Naive thymus-derived CD4-positive, alpha-beta T cell (primary cell): ENCODE measurements around the gene CHFR. TPM values are rescaled to one million over a fixed set of nuclear protein-coding genes. Genes with fewer than 3 reads are reported as not detected.

Source experiments
- ATAC-seq: fragments of 150-1000 bp; cut with Tn5 transposase; 2 replicates; pipeline ENCODE4 v1.10.0; 2021; ENCODE audit warnings: mild to moderate bottlenecking, moderate library complexity
- CTCF ChIA-PET: fragments of 350-600 bp; sonication (Branson Sonifier 250); formaldehyde crosslinking; loops from one replicate; lab custom pipeline; 2021; ENCODE audit warnings: antibody characterized with exemption; lab: Charles Lee
- POLR2A ChIA-PET: fragments of 350-600 bp; sonication (Branson Sonifier 250); formaldehyde crosslinking; loops from one replicate; lab custom pipeline; 2021; ENCODE audit warnings: antibody characterized with exemption, inconsistent platforms; lab: Charles Lee
- DNase-seq, 9 donors: peaks; one replicate each; pipeline versions ENCODE4 v3.0.0 to v3.0.0-alpha.2; 2020 to 2022; ENCODE audit warnings: mixed read lengths in 1 of 9
- H3K27ac ChIP-seq: one replicate; pipeline ENCODE4 v1.7.0; 2013; ENCODE audit warnings: mild to moderate bottlenecking, low read depth, low read length, moderate library complexity
- H3K27me3 ChIP-seq, 2 donors: one replicate each; pipeline ENCODE4 v1.7.0; 2013; ENCODE audit warnings: low read length in 2 of 2, mild to moderate bottlenecking in 2 of 2, moderate library complexity in 2 of 2; ENCODE audit not compliant: control insufficient read depth in 2 of 2, insufficient read depth in 2 of 2
- H3K36me3 ChIP-seq, 3 experiments: 1 replicate in 2 of 3; 2 replicates in 1 of 3; pipeline ENCODE4 v1.7.0; 2013; ENCODE audit warnings: low read length in 3 of 3, mild to moderate bottlenecking in 3 of 3, moderate library complexity in 1 of 3; ENCODE audit not compliant: insufficient read depth in 3 of 3, control insufficient read depth in 2 of 3
- H3K4me1 ChIP-seq, 2 donors: one replicate each; pipeline ENCODE4 v1.7.0; 2013; ENCODE audit warnings: low read length in 2 of 2, mild to moderate bottlenecking in 2 of 2, moderate library complexity in 1 of 2; ENCODE audit not compliant: control insufficient read depth in 2 of 2, insufficient read depth in 2 of 2
- H3K4me3 ChIP-seq: 2 replicates; pipeline ENCODE4 v1.7.0; 2013; ENCODE audit warnings: mild to moderate bottlenecking, low read length
- H3K9me3 ChIP-seq, 3 experiments: 1 replicate in 2 of 3; 2 replicates in 1 of 3; pipeline ENCODE4 v1.7.0; 2013; ENCODE audit warnings: low read length in 3 of 3; ENCODE audit not compliant: control insufficient read depth in 2 of 3
- H3K27ac Mint-ChIP-seq, 9 donors: one replicate each; pipeline ENCODE4 v1.8.0; 2020 to 2022; ENCODE audit warnings: mixed read lengths in 9 of 9, mild to moderate bottlenecking in 8 of 9, moderate library complexity in 5 of 9, inconsistent platforms in 2 of 9
- H3K27me3 Mint-ChIP-seq, 5 donors: one replicate each; pipeline ENCODE4 v1.8.0; 2021 to 2022; ENCODE audit warnings: mixed read lengths in 5 of 5, mild to moderate bottlenecking in 1 of 5
- H3K36me3 Mint-ChIP-seq, 5 donors: one replicate each; pipeline ENCODE4 v1.8.0; 2020 to 2022; ENCODE audit warnings: mixed read lengths in 5 of 5, mild to moderate bottlenecking in 3 of 5, inconsistent platforms in 1 of 5
- H3K4me1 Mint-ChIP-seq, 7 donors: one replicate each; pipeline ENCODE4 v1.8.0; 2020 to 2022; ENCODE audit warnings: mixed read lengths in 7 of 7, mild to moderate bottlenecking in 3 of 7, inconsistent platforms in 1 of 7
- H3K4me3 Mint-ChIP-seq, 10 donors: one replicate each; pipeline ENCODE4 v1.8.0; 2020 to 2022; ENCODE audit warnings: mild to moderate bottlenecking in 10 of 10, mixed read lengths in 10 of 10, moderate library complexity in 6 of 10, inconsistent platforms in 2 of 10
- H3K9me3 Mint-ChIP-seq, 11 donors: one replicate each; pipeline ENCODE4 v1.8.0; 2020 to 2022; ENCODE audit warnings: mixed read lengths in 11 of 11, mild to moderate bottlenecking in 4 of 11, inconsistent platforms in 1 of 11, moderate library complexity in 1 of 11
- intact Hi-C, 2 donors: fragments of 100-400 bp; cut with micrococcal nuclease; formaldehyde crosslinking; loops; one replicate each; pipeline ENCODE4 v1.15.1; 2023
- polyA plus RNA-seq, 2 donors: library from polyadenylated mRNA; unstranded; fragments of 300-500 nt; fragmentation: Illumina TruSeq; gene quantifications; one replicate each; pipeline ENCODE4 v1.2.3, GENCODE V29; 2021
- total RNA-seq, 6 experiments: library from RNA in 5 of 6; stranded (reverse) in 5 of 6; gene quantifications; 1 replicate in 5 of 6; 2 replicates in 1 of 6; pipeline ENCODE4 v1.2.3 and lab custom pipeline; 2021 to 2026

Gene CHFR
- total and polyA plus RNA-seq, 7 experiments from 2014 or later = 25.2 to 97.8 (median 67.3) TPM

GRCh38 chr12:132924356-132924755 lies 37.0 kb upstream of the CHFR start:
- intact Hi-C loops = no loop called here
- H3K9me3 Mint-ChIP-seq = peaks cover 6 to 94% (median 77%) of the 10 kb centered on the region in 11 donors
- H3K36me3 ChIP-seq = peaks cover 0 to 21% (median 9%) of the 10 kb centered on the region in 3 experiments
- H3K27ac Mint-ChIP-seq = no peak overlapping the region
- H3K4me3 Mint-ChIP-seq = no peak overlapping the region
- no peak overlapping the region for H3K27ac ChIP-seq
- peaks cover 26 to 83% (median 47%) of the 10 kb centered on the region in 3 experiments for H3K9me3 ChIP-seq
- H3K36me3 Mint-ChIP-seq = peaks cover 34 to 65% (median 38%) of the 10 kb centered on the region in 5 donors
- H3K27me3 Mint-ChIP-seq = no peaks in the 10 kb centered on the region
- H3K4me1 ChIP-seq = no peaks in the 10 kb centered on the region
- ChIA-PET POLR2A (no interaction called here), CTCF (no interaction called here)
- ATAC-seq (no peak), DNase-seq (no peak)
- no peaks in the 10 kb centered on the region for H3K27me3 ChIP-seq
- no peaks in the 10 kb centered on the region for H3K4me1 Mint-ChIP-seq
- peak overlapping the region; percentile 5 for H3K4me3 ChIP-seq

GRCh38 chr12:132923356-132923909 lies 36.0 kb upstream of the CHFR start:
- H3K9me3 Mint-ChIP-seq = peaks cover 3 to 94% (median 76%) of the 10 kb centered on the region in 11 donors
- Histone ChIP-seq H3K27me3 (no peaks in the 10 kb centered on the region), H3K27ac (no peak overlapping the region), H3K9me3 (peaks cover 26 to 83% (median 52%) of the 10 kb centered on the region in 3 experiments), H3K4me3 (no peak overlapping the region), H3K4me1 (no peaks in the 10 kb centered on the region), H3K36me3 (peaks cover 0 to 17% (median 9%) of the 10 kb centered on the region in 3 experiments)
- CTCF ChIA-PET = no interaction called here
- intact Hi-C loops = no loop called here
- POLR2A ChIA-PET = no interaction called here
- H3K27me3 Mint-ChIP-seq = no peaks in the 10 kb centered on the region
- DNase-seq (no peak), ATAC-seq (no peak)
- H3K4me1 Mint-ChIP-seq = no peaks in the 10 kb centered on the region
- peaks cover 28 to 57% (median 34%) of the 10 kb centered on the region in 5 donors for H3K36me3 Mint-ChIP-seq
- no peak overlapping the region for H3K27ac Mint-ChIP-seq
- no peak overlapping the region for H3K4me3 Mint-ChIP-seq

- Mint-ChIP-seq H3K27me3 (no peaks in the 10 kb centered on the region), H3K27ac (no peak overlapping the region), H3K4me3 (no peak overlapping the region), H3K9me3 (peaks cover 3 to 94% (median 79%) of the 10 kb centered on the region in 11 donors), H3K36me3 (peaks cover 32 to 61% (median 34%) of the 10 kb centered on the region in 5 donors), H3K4me1 (no peaks in the 10 kb centered on the region)
- Histone ChIP-seq H3K4me3 (no peak overlapping the region), H3K27me3 (no peaks in the 10 kb centered on the region), H3K27ac (no peak overlapping the region), H3K4me1 (no peaks in the 10 kb centered on the region), H3K9me3 (peaks cover 26 to 85% (median 56%) of the 10 kb centered on the region in 3 experiments), H3K36me3 (peaks cover 0 to 15% (median 9%) of the 10 kb centered on the region in 3 experiments)
- ATAC-seq (no peak), DNase-seq (no peak)
- POLR2A ChIA-PET = no interaction called here
- intact Hi-C loops = no loop called here
- CTCF ChIA-PET = no interaction called here
Measured at GRCh38 chr12:132922676-132923075, 35.3 kb upstream of the CHFR start.

GRCh38 chr12:132921685-132922084 lies 34.3 kb upstream of the CHFR start:
- Mint-ChIP-seq H3K4me1 (no peaks in the 10 kb centered on the region), H3K36me3 (peaks cover 27 to 56% (median 32%) of the 10 kb centered on the region in 5 donors), H3K4me3 (no peak overlapping the region), H3K27ac (no peak overlapping the region), H3K9me3 (peaks cover 3 to 92% (median 77%) of the 10 kb centered on the region in 11 donors), H3K27me3 (no peaks in the 10 kb centered on the region)
- CTCF ChIA-PET = no interaction called here
- POLR2A ChIA-PET = no interaction called here
- H3K27me3 ChIP-seq = no peaks in the 10 kb centered on the region
- intact Hi-C loops = no loop called here
- DNase-seq = no peak
- ATAC-seq = no peak
- peaks cover 23 to 82% (median 53%) of the 10 kb centered on the region in 3 experiments for H3K9me3 ChIP-seq
- H3K27ac ChIP-seq = no peak overlapping the region
- H3K4me3 ChIP-seq = no peak overlapping the region
- no peaks in the 10 kb centered on the region for H3K4me1 ChIP-seq
- peaks cover 0 to 13% (median 9%) of the 10 kb centered on the region in 3 experiments for H3K36me3 ChIP-seq

- Mint-ChIP-seq H3K36me3 (peaks cover 17 to 43% (median 27%) of the 10 kb centered on the region in 5 donors), H3K27me3 (no peaks in the 10 kb centered on the region), H3K9me3 (peaks cover 5 to 90% (median 68%) of the 10 kb centered on the region in 11 donors), H3K4me1 (no peaks in the 10 kb centered on the region), H3K4me3 (no peak overlapping the region), H3K27ac (no peak overlapping the region)
- CTCF ChIA-PET = no interaction called here
- no peak for DNase-seq
- H3K27me3 ChIP-seq = no peaks in the 10 kb centered on the region
- no peak overlapping the region for H3K4me3 ChIP-seq
- no peak overlapping the region for H3K27ac ChIP-seq
- intact Hi-C loops = no loop called here
- H3K4me1 ChIP-seq = no peaks in the 10 kb centered on the region
- no peaks in the 10 kb centered on the region for H3K36me3 ChIP-seq
- POLR2A ChIA-PET = no interaction called here
- no peak for ATAC-seq
- H3K9me3 ChIP-seq = peaks cover 8 to 70% (median 24%) of the 10 kb centered on the region in 3 experiments
Measured at GRCh38 chr12:132918680-132919079, 31.3 kb upstream of the CHFR start.

GRCh38 chr12:132909030-132909368 lies 21.6 kb upstream of the CHFR start:
- H3K4me3 ChIP-seq = peak overlapping the region; percentile 72
- intact Hi-C loops = loop anchor here in 1 of 2 donors (2.0 kb wide), 3 partner anchors 80 to 960 kb away; partner anchors contain the start of genes EP400 and GOLGA3
- Mint-ChIP-seq H3K36me3 (peaks cover 4 to 27% (median 13%) of the 10 kb centered on the region in 5 donors), H3K4me1 (peaks cover 6 to 41% (median 19%) of the 10 kb centered on the region in 7 donors), H3K9me3 (peaks cover 1 to 42% (median 18%) of the 10 kb centered on the region in 11 donors), H3K27ac (peak overlapping the region; percentile 92 to 99 (median 97)), H3K4me3 (peak overlapping the region; percentile 83 to 98 (median 94)), H3K27me3 (peaks cover 0 to 29% (median 0%) of the 10 kb centered on the region in 5 donors)
- CTCF ChIA-PET = interaction anchor here (0.6 to 0.7 kb wide), 2 partner anchors 22 to 113 kb away, joined by 4 read pairs; partner anchors contain the start of gene CHFR
- ATAC-seq (no peak), DNase-seq (no peak)
- H3K27me3 ChIP-seq = no peaks in the 10 kb centered on the region
- H3K27ac ChIP-seq = peak overlapping the region; percentile 92
- H3K4me1 ChIP-seq = no peaks in the 10 kb centered on the region
- peaks cover 0 to 4% (median 0%) of the 10 kb centered on the region in 3 experiments for H3K9me3 ChIP-seq
- POLR2A ChIA-PET = interaction anchor here (0.6 to 1.9 kb wide), 15 partner anchors 9 to 175 kb away, joined by 3 to 13 read pairs (median 5); partner anchors contain the start of genes CHFR, GOLGA3, ZNF26 and ZNF605
- no peaks in the 10 kb centered on the region for H3K36me3 ChIP-seq
